A673 (cell line): ENCODE data around the gene SENP5. TPM values are rescaled to one million over a fixed set of nuclear protein-coding genes. Genes with fewer than 3 reads are reported as not detected.

ENCODE experiments used
- BruUV-seq: library from RNA; stranded (reverse); fragments of 400-500 nt; replicated peaks from 2 replicates; lab custom pipeline; 2021; lab: Mats Ljungman, UMichigan
- CTCF ChIA-PET: fragments of 300-600 bp; sonication (Branson Sonifier 250); formaldehyde crosslinking; loops from one replicate; lab custom pipeline; 2022; ENCODE audit warnings: antibody characterized with exemption; lab: Charles Lee
- POLR2A ChIA-PET: fragments of 300-600 bp; sonication (Branson Sonifier 250); formaldehyde crosslinking; loops from one replicate; lab custom pipeline; 2022; ENCODE audit warnings: antibody characterized with exemption; ENCODE audit not compliant: low non-redundant PET; lab: Charles Lee
- DNase-seq: peaks from one replicate; pipeline ENCODE4 v3.0.0-alpha.2; 2015; ENCODE audit warnings: low spot score
- H3K27ac ChIP-seq: fragments of 200-600 bp; sonication (generic); 2 replicates; pipeline ENCODE4 v1.5.1; 2016; ENCODE audit warnings: mixed run types, low read depth, mild to moderate bottlenecking, mixed read lengths, antibody characterized with exemption, low read length; ENCODE audit not compliant: poor library complexity, severe bottlenecking
- H3K27me3 ChIP-seq: fragments of 200-600 bp; sonication (generic); replicated peaks from 2 replicates; pipeline ENCODE4 v1.6.1; 2017; ENCODE audit warnings: mixed run types, low read depth, mild to moderate bottlenecking, mixed read lengths, antibody characterized with exemption, low read length; ENCODE audit not compliant: insufficient read depth, poor library complexity
- H3K36me3 ChIP-seq: fragments of 200-600 bp; sonication (generic); 2 replicates; pipeline ENCODE4 v1.6.1; 2016; ENCODE audit warnings: mixed run types, mild to moderate bottlenecking, mixed read lengths, antibody characterized with exemption, low read length; ENCODE audit not compliant: insufficient read depth, poor library complexity, severe bottlenecking
- H3K4me1 ChIP-seq: fragments of 200-600 bp; sonication (generic); 2 replicates; pipeline ENCODE4 v1.6.1; 2017; ENCODE audit warnings: mixed run types, mild to moderate bottlenecking, mixed read lengths, antibody characterized with exemption, low read length; ENCODE audit not compliant: insufficient read depth, poor library complexity, severe bottlenecking
- H3K4me3 ChIP-seq: fragments of 200-600 bp; sonication (generic); 2 replicates; pipeline ENCODE4 v1.5.1; 2016; ENCODE audit warnings: low read depth, mixed run types, mild to moderate bottlenecking, mixed read lengths, low read length; ENCODE audit not compliant: poor library complexity, severe bottlenecking
- H3K9me3 ChIP-seq: fragments of 200-600 bp; sonication (generic); 2 replicates; pipeline ENCODE4 v1.6.1; 2016; ENCODE audit warnings: mixed run types, low read depth, mild to moderate bottlenecking, mixed read lengths, antibody characterized with exemption, low read length; ENCODE audit not compliant: poor library complexity, severe bottlenecking
- CTCF ChIP-seq: fragments of 300-800, 200-600 bp; sonication (generic); conservative IDR thresholded peaks from 2 replicates; pipeline ENCODE4 v1.5.1; 2017; ENCODE audit warnings: low read depth, mild to moderate bottlenecking, antibody characterized with exemption, low read length, moderate library complexity, mixed read lengths
- EZH2 ChIP-seq: fragments of 200-600 bp; sonication (generic); IDR thresholded peaks from 2 replicates; pipeline ENCODE4 v1.6.1; 2017; ENCODE audit warnings: borderline replicate concordance, low read depth, mild to moderate bottlenecking, mixed read lengths, antibody characterized with exemption, low read length; ENCODE audit not compliant: poor library complexity, severe bottlenecking
- intact Hi-C: fragments of 100-400 bp; cut with micrococcal nuclease; formaldehyde crosslinking; loops from one replicate; pipeline ENCODE4 v1.10.0; 2022; ENCODE audit not compliant: unreplicated experiment
- total RNA-seq: library from RNA; stranded (reverse); gene quantifications from 2 replicates; pipeline ENCODE4 v1.2.3, GENCODE V29; 2021

SENP5 gene
- total RNA-seq, 1 experiment from 2014 or later: 42.2 TPM

DNA sequence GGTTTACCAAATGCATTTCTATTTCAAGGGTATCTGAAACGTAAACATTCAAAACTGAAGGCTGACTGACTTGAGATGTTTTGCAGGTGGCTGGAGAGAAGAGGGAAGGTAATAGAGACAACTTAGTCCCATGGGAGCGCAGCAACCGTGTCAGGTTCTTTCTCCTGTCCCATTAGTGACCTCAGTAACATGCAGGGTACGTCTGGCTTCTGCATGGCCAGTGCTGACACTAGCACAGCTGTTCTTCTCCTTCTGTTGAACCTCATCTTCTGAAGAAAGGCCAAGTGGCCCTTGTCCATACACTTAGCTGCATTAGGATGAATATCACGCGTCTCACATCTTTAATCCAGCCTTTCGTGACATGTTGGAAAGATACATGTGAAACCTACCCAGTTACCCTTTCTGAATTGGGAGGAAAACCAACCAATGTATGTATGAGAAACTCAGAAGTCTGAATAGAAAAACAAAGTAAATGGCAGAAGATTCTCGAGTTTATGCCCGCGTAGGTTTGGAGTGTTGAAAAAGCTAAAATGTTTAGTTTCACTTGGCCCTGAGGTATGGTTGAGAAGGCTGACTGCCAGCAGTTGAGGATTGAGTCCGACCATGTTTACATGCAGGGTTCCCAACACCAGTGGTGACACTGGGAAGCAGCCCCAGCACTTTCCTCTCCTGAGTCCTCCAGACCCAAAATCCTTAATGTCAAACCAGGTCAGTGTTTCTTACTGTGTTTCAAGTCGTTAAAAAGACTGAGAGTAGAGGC is 64.3 kb downstream of the SENP5 start:
- H3K27me3 ChIP-seq: no peaks in the 10 kb centered on the region
- no peaks in the 10 kb centered on the region for H3K4me1 ChIP-seq
- POLR2A ChIA-PET: no interaction called here
- intact Hi-C loops: no loop called here
- TF ChIP-seq EZH2 (no peak), CTCF (no peak)
- no peak overlapping the region for H3K4me3 ChIP-seq
- peaks cover 51% of the 10 kb centered on the region for H3K36me3 ChIP-seq
- BruUV-seq: no TSS peak
- DNase-seq: no peak
- CTCF ChIA-PET: no interaction called here
- H3K9me3 ChIP-seq: no peaks in the 10 kb centered on the region
- no peak overlapping the region for H3K27ac ChIP-seq

DNA sequence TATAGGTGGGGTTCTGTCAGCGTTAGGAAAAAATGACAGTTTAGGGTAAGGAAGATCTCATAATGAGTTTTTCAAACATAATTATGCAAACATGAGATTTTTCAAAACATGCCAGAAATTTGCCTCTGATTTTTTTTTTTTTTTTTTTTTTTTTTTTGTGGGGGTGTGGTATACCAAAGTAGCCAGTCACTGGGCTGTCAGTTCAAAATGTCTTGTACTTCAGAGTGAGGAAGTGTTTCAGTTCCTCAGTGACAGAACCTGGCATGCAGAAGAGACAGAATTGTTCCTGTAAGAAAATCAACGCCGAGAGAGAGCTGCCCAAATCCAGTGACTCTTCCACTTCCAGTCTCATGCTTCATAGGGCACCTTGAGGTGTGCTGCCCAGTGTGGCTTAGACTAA is 64.9 kb downstream of the SENP5 start:
- TF ChIP-seq CTCF: no peak
- no peak for TF ChIP-seq EZH2
- no peaks in the 10 kb centered on the region for H3K4me1 ChIP-seq
- intact Hi-C loops: no loop called here
- no TSS peak for BruUV-seq
- H3K36me3 ChIP-seq: peaks cover 57% of the 10 kb centered on the region
- CTCF ChIA-PET: no interaction called here
- no peaks in the 10 kb centered on the region for H3K9me3 ChIP-seq
- H3K27ac ChIP-seq: no peak overlapping the region
- no peaks in the 10 kb centered on the region for H3K27me3 ChIP-seq
- POLR2A ChIA-PET: no interaction called here
- no peak overlapping the region for H3K4me3 ChIP-seq
- DNase-seq: no peak

DNA sequence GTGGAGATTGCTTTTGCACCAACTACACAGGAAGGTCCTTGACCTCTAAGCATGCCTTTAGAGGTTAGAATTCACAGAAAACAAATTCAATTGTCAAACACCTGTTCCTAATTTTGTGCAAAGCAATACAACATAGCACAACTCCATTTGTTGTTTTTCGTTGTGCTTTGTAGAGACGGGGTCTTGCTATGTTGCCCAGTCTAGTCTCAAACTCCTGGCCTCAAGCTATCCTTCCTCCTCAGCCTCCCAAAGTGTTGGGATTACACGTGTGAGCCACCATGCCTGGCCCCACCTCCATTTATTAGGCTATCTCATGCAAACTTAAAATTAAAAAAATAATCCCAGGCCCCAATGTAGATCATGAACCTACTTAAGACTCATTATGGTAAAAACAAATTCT is 68.6 kb downstream of the SENP5 start:
- DNase-seq: no peak
- BruUV-seq: TSS peak; percentile 34

More for the DNA sequence above, 68.6 kb downstream of the SENP5 start:
- H3K36me3 ChIP-seq: peaks cover 70% of the 10 kb centered on the region
- no peak overlapping the region for H3K4me3 ChIP-seq
- TF ChIP-seq CTCF (no peak), EZH2 (no peak)
- peaks cover 6% of the 10 kb centered on the region for H3K4me1 ChIP-seq
- no peak overlapping the region for H3K27ac ChIP-seq
- H3K27me3 ChIP-seq: no peaks in the 10 kb centered on the region
- H3K9me3 ChIP-seq: no peaks in the 10 kb centered on the region
- ChIA-PET CTCF (no interaction called here), POLR2A (no interaction called here)
- intact Hi-C loops: no loop called here
